GM19193 (cell line): ENCODE data around the gene PCDHGB4.
"Not testable (repeated sequence)": the region's sequence is repeated elsewhere in the genome, so short reads cannot be mapped to it uniquely, and the experiment has no call there.

Source experiments
- POLR2A ChIP-seq: IDR thresholded peaks from 4 replicates; pipeline ENCODE4 v1.6.1; 2011; ENCODE audit not compliant: insufficient read depth, insufficient read length; ENCODE audit errors: extremely low read depth

The PCDHGB4 gene

GRCh38 chr5:141412854-141413539 is 25.5 kb downstream of the PCDHGB4 start, which contains the start of gene PCDHGA10:
PCDHGA10 (plus strand) TSS chr5:141412987; CDS start chr5:141413176, 189 bp downstream.
- no peak for TF ChIP-seq POLR2A

DNA sequence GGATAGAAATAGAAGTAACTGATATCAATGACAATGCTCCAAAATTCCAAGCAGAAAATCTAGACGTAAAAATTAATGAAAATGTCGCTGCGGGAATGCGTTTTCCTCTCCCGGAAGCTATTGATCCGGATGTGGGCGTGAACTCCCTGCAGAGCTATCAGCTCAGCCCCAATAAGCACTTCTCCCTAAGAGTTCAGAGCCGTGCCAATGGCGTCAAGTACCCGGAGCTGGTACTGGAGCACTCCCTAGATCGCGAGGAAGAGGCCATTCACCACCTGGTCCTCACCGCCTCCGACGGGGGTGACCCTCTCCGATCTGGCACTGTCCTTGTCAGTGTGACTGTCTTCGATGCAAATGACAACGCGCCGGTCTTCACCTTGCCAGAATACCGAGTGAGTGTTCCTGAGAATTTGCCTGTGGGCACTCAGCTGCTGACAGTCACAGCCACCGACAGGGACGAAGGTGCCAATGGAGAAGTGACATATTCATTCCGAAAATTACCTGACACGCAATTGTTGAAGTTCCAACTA is 26.1 kb downstream of the PCDHGB4 start:
- no peak for TF ChIP-seq POLR2A

DNA sequence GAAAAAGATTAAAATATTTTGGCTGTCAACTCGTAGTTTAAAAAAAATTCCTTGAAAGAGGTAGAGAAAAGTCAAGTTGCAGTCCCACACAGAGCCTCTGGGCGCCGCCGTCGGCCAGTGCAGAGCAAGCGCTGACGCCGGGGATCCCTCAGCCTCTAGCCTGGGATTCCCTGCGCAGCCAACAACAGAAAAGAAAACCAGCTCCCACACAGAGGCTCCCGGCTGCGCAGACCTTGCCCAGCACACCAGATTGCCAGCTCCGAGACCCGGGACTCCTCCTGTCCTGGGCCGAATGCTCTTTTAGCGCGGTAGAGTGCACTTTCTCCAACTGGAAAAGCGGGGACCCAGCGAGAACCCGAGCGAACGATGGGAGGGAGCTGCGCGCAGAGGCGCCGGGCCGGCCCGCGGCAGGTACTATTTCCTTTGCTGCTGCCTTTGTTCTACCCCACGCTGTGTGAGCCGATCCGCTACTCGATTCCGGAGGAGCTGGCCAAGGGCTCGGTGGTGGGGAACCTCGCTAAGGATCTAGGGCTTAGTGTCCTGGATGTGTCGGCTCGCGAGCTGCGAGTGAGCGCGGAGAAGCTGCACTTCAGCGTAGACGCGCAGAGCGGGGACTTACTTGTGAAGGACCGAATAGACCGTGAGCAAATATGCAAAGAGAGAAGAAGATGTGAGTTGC is 30.1 kb downstream of the PCDHGB4 start, which contains the start of gene PCDHGB7:
Gene PCDHGB7 (plus strand): TSS at position 184 of the 679 bp plus-strand sequence. CDS start 183 bp downstream, at position 367.
- TF ChIP-seq POLR2A = not testable (repeated sequence)

- no peak for TF ChIP-seq POLR2A
Observed at GRCh38 chr5:141419074-141419880, 31.8 kb downstream of the PCDHGB4 start.

- TF ChIP-seq POLR2A = no peak
Observed at GRCh38 chr5:141420855-141421488, 33.5 kb downstream of the PCDHGB4 start, which contains the start of gene PCDHGA11. PCDHGA11 (plus strand) TSS chr5:141421051; CDS start chr5:141421228, 177 bp downstream.

GRCh38 chr5:141421489-141421855 is 34.0 kb downstream of the PCDHGB4 start:
- no peak for TF ChIP-seq POLR2A

GRCh38 chr5:141422742-141423291 is 35.3 kb downstream of the PCDHGB4 start:
- TF ChIP-seq POLR2A = no peak

DNA sequence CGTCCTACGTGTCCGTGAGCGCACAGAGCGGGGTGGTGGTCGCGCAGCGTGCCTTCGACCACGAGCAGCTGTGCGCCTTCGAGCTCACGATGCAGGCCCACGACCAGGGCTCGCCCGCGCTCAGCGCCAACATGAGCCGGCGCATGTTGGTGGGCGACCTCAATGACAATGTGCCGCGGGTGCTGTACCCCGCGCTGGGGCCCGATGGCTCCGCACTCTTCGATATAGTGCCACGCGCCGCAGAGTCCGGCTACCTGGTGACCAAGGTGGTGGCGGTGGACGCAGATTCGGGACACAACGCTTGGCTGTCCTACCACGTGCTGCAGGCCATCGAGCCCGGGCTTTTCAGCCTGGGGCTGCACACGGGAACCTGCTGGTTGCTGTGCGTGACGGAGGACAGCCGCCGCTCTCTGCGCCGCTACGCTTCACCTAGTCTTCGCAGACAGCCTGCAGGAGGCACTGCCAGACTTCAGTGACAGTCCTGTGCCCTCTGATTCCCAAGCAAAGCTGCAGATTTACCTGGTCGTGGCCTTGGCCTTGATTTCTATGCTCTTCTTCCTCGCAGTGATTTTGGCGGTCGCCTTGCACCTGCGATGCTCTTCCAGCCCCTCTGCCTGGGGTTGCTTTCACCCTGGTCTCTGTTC is 40.4 kb downstream of the PCDHGB4 start:
- no peak for TF ChIP-seq POLR2A

- no peak for TF ChIP-seq POLR2A
Observed at GRCh38 chr5:141430332-141431113, 43.0 kb downstream of the PCDHGB4 start, which contains the start of gene PCDHGA12. PCDHGA12 (plus strand) TSS chr5:141430507; CDS start chr5:141430760, 253 bp downstream.

DNA sequence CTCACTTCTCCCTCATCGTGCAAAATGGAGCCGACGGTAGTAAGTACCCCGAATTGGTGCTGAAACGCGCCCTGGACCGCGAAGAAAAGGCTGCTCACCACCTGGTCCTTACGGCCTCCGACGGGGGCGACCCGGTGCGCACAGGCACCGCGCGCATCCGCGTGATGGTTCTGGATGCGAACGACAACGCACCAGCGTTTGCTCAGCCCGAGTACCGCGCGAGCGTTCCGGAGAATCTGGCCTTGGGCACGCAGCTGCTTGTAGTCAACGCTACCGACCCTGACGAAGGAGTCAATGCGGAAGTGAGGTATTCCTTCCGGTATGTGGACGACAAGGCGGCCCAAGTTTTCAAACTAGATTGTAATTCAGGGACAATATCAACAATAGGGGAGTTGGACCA is 43.8 kb downstream of the PCDHGB4 start:
- no peak for TF ChIP-seq POLR2A

DNA sequence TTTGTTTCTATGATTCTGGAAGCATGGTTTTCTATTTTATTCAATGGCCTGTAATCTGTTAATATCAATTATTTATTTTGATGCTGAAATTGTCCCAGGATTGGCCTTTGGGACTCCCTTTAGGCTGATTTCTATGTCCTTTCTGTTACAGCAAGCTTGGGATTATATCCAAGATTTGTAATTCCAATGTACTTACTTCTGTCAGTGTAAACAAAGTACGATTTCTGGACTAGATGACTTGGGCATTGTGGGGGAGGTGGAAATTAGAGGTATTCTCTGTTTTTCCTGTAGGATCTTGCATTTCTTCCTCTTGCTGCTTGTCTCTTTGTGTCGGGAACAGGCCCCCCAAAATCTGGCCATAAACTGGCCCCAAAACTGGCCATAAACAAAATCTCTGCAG is 46.5 kb downstream of the PCDHGB4 start:
- no peak for TF ChIP-seq POLR2A

DNA sequence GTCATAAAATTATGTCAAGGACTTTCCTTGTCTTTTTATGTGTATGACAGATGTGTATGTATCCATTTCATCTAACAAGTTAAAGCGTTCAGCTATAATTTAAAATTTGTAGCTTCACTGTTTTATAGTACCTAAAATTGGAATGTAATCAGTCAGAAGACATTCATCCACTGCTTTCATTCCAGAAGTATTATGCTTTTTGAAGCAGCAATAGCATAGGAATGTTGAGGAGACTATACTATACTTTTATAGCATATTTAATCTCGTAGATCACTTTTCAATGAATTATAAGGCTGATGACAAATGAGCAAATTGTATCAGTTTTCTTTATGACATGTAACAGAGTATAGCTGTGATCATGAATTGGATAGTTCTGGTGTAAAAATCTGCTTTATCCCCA is 49.7 kb downstream of the PCDHGB4 start:
- no peak for TF ChIP-seq POLR2A
